ENCODE data around the gene FAM53C.
"Not testable (repeated sequence)": the region's sequence is repeated elsewhere in the genome, so short reads cannot be mapped to it uniquely, and the experiment has no call there.

Gene FAM53C

GRCh38 chr5:138351517-138351916, 13.5 kb downstream of the FAM53C start:
- no peak for DNase-seq

- peak; percentile 85 for DNase-seq
These were observed 14.1 kb downstream of the FAM53C start, which contains the start of gene KDM3B for GRCh38 chr5:138352071-138352721. Gene KDM3B, plus strand, starts transcription at chr5:138352685. Its CDS starts 111 bp downstream, at chr5:138352796.

- peak; percentile 70 for DNase-seq
These were observed 14.9 kb downstream of the FAM53C start for GRCh38 chr5:138352722-138353559.

GRCh38 chr5:138353560-138354080, 15.6 kb downstream of the FAM53C start:
- DNase-seq: no peak

GRCh38 chr5:138354387-138354786, 16.3 kb downstream of the FAM53C start:
- no peak for DNase-seq

- DNase-seq: peak; percentile 88
These were observed 16.9 kb downstream of the FAM53C start for GRCh38 chr5:138354926-138355378.

GRCh38 chr5:138359621-138360020, 21.6 kb downstream of the FAM53C start:
- no peak for DNase-seq

- no peak for DNase-seq
These were observed 22.9 kb downstream of the FAM53C start for GRCh38 chr5:138360941-138361452.

- DNase-seq: no peak
These were observed 26.5 kb downstream of the FAM53C start for GRCh38 chr5:138364576-138364975.

- DNase-seq: no peak
These were observed 28.7 kb downstream of the FAM53C start for GRCh38 chr5:138366632-138367382.

GRCh38 chr5:138369261-138369660, 31.2 kb downstream of the FAM53C start:
- DNase-seq: no peak

- no peak for DNase-seq
These were observed 31.6 kb downstream of the FAM53C start for GRCh38 chr5:138369706-138370105.

GRCh38 chr5:138370537-138370936, 32.5 kb downstream of the FAM53C start:
- peak; percentile 9 for DNase-seq

GRCh38 chr5:138371454-138371853, 33.4 kb downstream of the FAM53C start:
- no peak for DNase-seq

- no peak for DNase-seq
These were observed 34.2 kb downstream of the FAM53C start for GRCh38 chr5:138372225-138372624.

GRCh38 chr5:138372653-138373052, 34.6 kb downstream of the FAM53C start:
- DNase-seq: no peak

GRCh38 chr5:138382347-138382746, 44.3 kb downstream of the FAM53C start:
- no peak for DNase-seq

GRCh38 chr5:138385660-138386059, 47.6 kb downstream of the FAM53C start:
- DNase-seq: no peak

GRCh38 chr5:138386290-138386689, 48.2 kb downstream of the FAM53C start:
- no peak for DNase-seq

GRCh38 chr5:138389332-138389731, 51.3 kb downstream of the FAM53C start:
- no peak for DNase-seq

GRCh38 chr5:138389911-138390310, 51.8 kb downstream of the FAM53C start:
- not testable (repeated sequence) for DNase-seq

- no peak for DNase-seq
These were observed 53.9 kb downstream of the FAM53C start for GRCh38 chr5:138391859-138392386.

All from EL (cell line).